HG02610 (cell line): ENCODE measurements around the gene ATXN1L.
"Not testable (repeated sequence)": the region's sequence is repeated elsewhere in the genome, so short reads cannot be mapped to it uniquely, and the experiment has no call there.

Experiments used
- ATAC-seq: cut with Tn5 transposase; IDR thresholded peaks from one replicate; pipeline ENCODE4 v1.9.1; 2021; ENCODE audit warnings: mild to moderate bottlenecking, moderate library complexity; ENCODE audit not compliant: unreplicated experiment

The ATXN1L gene

DNA sequence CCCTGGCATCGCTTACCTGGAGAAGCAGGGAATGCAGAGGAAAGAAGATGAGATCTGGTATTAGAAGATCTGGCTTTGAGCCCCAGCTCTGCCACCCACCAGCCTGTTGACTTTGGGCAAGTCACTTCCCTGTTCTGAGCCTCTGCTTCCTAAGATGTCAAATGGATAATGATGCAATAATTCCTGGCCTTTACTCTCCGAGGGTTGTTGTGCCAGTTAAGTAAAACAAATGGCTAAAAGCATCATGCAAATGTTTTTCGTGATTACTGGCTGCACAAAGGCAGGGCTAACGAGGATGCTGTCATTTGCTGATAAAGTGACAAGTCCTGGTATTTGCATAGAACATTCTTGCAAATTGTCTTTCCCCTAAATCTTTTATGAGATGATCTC, 39.5 kb downstream of the ATXN1L start:
- no peak for ATAC-seq

DNA sequence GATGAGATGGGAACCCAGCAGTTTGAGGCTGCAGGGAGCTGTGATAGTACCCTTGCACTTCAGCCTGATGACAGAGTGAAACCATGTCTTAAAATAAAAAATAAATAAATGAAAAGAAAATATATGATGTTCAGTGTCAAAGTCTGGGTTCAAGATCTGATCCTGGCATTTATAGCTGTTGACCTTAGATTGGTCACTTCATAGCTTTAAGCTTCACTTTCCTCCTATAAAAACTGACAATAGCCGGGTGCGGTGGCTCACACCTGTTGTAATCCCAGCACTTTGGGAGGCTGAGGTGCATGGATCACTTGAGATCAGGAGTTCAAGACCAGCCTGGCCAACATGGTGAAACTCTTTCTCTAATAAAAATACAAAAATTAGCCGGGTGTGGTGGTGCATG, 43.4 kb downstream of the ATXN1L start:
- ATAC-seq, result no peak

DNA sequence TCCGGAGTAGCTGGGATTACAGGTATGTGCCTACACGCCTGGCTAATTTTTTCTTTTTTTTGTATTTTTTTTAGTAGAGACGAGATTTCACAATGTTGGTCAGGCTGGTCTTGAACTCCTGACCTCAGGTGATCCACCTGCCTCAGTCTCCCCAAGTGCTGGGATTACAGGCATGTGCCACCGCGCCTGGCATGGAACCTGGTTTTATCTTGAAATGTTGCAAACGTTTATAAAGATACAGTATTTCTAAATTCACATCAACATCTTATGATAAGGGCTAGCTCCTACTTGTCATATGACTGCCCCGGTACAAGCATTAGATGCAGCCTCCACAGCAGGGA, 48.1 kb downstream of the ATXN1L start:
- ATAC-seq, result no peak

DNA sequence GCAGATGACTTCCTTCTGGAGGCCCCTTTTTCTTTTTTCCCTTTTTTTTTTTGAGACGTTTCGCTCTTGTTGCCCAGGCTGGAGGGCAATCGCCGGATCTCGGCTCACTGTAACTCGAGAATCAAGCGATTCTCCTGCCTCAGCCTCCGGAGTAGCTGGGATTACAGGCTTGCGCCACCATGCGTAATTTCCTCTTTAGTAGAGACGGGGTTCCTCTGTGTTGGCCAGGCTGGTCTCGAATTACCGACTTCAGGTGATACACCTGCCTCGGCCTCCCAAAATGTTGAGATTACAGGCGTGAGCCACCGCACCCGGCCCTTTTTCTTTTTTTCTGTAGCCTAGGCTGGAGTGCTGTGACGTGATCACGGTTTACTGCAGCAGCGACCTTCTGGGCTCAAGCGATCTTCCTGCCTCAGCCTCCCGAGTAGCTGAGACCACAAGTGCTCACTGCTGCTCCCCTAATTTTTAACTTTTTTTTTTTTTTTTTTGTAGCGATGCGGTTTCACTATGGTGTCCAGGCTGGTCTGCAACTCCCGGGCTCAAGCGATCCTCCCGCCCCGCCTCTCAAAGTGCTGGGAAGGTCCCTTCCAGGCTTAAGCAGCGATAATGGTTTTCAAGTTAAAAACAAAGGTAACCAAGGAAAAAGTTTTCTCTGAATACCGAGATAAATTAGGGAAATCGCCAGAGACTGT, 48.6 kb downstream of the ATXN1L start:
- ATAC-seq, result peak; percentile 8

DNA sequence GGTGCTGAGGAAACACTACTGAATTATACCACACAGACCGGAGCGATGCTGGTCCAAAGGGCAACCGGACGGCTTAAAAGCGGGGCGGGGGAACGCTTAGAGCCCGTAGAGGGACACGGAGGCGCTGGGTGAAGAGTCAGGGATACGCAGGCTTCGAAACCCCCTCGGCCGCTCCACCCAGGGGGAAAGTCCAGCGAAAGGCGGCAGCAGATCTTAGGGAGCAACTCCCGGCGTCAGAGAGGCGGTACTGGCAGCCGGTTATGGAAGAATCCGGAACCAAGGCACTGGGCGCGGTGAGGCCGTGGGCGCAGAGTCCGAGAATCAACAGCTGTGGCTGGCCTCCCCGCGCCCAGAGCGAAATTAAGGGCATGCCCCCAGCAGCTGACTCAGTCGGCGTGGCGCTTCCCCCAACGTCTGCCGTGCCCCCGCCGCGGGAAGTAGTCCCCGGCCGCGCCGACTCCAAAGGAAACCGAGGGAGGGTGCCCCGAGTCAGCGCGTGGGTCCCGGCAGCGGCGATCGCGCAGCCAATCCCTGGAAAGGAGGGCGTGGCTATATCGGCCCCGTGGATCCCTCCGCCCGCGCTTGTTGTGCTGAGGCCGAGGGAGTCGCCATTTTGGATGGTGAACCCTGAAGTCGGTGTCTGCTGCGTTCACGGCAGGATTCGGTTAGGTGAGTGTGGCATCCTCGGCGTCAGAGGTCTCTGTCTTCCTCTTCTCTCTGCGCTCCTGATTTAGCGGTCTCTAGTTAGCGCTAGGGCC, 49.3 kb downstream of the ATXN1L start, which contains the start of gene IST1:
TSS of gene IST1 (plus strand) at position 611 of the 758 bp plus-strand sequence. CDS start 20,110 bp downstream, outside the sequence.
- peak; percentile 84 for ATAC-seq

DNA sequence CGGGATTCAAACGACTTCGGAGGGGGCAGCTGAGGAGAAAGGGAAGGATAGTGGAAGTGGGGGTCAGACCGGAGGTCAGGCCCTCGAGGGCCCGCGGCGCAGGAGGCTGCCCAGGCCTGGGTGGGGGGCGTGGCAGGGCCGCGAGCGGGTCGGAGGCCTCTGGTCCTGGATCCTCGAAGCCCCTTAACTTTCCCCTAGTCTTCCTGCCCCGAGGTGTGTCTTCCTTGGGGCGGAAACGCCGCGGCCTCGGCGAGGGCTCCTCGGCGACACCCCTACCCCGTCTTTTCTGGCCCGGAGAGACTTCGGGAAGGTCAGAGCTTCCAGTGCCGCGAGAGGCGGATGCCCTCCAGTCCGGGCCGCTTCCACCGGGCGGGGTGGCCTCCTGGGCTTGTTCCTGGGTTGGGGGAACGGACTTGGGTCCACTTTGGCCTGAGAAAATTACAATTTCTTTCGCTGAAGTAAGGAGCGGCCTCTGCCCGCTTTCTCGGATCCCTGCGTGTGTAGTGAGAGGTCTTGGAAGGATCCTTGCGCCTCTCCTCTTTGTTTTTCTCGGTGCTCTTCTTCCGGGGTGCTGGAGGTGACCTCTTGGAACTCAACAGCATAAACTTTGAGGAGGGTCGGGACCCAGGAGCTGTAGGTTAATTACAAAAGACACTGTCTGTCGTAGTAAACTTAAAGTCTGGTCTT, 50.0 kb downstream of the ATXN1L start:
- ATAC-seq, result peak; percentile 22

DNA sequence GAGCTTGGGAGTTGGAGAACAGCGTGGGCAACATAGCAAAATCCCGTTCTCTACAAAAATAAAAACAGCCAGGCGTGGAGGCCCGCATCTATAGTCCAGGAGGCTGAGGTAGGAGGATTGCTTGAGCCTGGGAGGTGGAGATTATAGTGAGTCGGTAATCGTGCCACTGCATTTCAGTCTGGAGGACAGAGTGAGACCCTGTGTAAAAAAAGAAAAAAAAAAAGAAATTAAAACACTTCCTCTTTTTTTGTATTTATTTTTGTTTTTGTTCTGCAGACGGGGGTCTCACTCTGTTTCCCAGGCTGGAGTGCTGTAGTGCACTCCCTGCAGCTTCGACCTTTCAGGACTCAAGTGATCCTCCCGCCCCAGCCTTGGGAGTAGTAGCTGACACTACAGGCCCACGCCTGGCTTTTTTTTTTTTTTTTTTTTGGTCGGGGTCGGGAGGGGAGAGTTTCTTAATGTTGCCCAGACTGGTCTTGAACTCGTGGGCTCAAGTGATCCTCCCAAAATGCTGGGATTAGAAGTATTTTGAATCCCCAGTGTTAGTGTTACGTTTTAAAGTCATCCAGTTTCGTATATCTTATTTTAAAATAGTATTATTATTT, 51.1 kb downstream of the ATXN1L start:
- no peak for ATAC-seq

DNA sequence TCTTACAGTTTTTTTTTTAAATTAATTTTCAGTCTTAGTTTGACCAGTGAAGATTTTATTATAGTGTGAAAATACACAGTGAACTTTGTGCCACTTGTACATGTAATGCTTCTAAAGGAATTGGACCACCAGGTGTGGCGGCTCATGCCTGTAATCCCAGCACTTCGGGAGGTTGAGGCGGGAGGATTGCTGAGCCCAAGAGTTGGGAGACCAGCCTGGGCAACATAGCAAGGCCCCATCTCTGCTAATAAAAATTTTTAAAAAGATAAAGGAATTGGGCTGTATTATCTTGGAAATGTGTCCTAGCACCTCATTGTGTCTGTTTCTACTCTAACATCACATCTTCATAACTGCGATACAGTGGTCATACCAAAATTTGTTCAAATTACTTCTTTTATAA, 53.4 kb downstream of the ATXN1L start:
- no peak for ATAC-seq

DNA sequence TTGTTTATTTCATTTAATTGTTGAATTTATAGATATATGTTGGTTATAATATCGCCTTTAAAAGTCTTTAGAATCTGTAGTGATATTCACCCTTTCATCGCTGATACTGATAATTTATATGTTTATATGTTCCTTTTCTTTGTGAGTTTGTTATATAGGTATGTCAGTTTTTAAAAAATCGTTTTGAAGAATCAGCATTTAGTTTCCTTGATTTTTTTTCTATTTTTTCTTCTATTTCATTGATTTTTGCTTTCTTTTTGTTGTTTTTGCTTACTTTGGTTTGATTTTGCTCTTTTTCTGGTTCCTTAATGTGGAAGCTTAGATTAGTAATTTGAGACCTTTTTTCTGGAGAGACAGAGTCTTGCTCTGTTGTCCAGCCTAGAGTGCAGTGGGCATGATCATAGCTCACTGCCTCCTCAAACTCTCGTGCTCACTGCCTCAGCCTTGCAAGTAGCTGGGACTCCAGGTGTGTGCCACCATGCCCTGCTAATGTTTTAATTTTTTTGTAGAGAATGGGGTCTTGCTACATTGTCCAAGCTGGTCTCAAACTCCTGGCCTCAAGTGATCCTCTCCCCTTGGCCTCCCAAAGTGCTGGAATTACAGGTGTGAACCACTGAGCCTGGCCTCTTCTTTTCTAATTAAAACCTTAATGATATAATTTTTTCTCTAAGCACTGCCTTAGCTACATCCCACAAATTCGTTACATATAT, 57.0 kb downstream of the ATXN1L start:
- no peak for ATAC-seq

DNA sequence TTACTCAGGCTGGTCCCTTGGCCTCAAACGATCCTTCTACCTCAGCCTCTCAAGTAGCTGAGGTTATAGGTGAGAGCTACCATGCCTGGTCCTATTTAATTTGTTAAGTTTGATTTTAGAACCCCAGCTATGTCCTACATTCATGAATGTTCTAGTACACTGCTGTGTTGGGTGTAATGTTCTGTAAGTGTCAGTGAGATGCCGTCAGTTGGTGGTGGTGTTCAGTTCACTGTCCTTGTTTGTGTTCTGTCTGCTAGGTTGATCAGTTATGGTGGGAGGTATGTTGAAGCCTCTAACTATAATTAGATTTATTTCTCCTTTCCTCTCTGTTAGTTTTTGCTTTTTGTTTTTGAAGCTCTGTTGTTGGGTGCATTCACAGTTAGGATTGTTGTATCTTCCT, 57.8 kb downstream of the ATXN1L start:
- no peak for ATAC-seq

DNA sequence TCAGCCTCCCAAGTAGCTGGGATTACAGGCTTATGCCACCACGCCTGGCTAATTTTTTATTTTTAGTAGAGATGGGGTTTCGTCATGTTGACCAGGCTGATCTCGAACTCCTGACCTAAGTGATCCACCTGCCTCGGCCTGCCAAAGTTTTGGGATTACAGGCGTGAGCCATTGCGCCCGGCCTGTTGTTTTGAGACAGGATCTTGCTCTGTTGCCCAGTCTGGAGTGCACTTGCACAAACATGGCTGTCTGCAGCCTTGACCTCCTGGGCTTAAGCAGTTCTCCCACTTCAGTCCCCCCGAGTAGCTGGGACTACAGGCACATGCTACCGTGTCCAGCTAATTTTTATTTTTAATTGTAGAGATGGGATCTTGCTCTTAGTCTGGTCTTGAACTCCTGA, 58.5 kb downstream of the ATXN1L start:
- ATAC-seq, result no peak

DNA sequence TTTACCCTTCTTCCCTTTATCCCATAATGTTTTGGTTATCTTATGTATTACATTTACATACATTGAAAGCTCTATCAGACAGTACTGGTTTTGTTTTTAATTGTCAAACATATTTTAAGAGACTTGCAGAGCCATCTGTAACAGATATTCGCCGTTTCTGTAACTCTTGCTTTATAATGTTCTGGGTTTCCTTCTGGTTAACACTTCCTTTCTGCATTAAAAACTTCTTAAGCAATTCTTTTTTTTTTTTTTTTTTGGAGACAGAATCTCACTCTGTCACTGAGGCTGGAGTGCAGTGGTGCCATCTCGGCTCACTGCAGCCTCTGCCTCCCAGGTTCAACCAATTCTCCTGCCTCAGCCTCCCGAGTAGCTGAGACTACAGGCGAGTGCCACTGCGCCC, 60.0 kb downstream of the ATXN1L start:
- ATAC-seq, result not testable (repeated sequence)
